Tongue (tissue), 3 donors: ENCODE measurements around the gene ZNF112. TPM values are rescaled to one million over a fixed set of nuclear protein-coding genes. Genes with fewer than 3 reads are reported as not detected.

Source experiments
- DNase-seq: peaks from one replicate; pipeline ENCODE4 v3.0.0-alpha.2; 2015
- small RNA-seq: library from RNA; depleted of rRNA; stranded (forward); fragments of <200 nt; gene quantifications from one replicate; pipeline ENCODE3, GENCODE V24; 2014; ENCODE audit warnings: low replicate concordance
- total RNA-seq: library from RNA; depleted of rRNA; stranded (reverse); fragments of >200 nt; gene quantifications from one replicate; pipeline ENCODE4 v1.2.3, GENCODE V29; 2014

Gene ZNF112
- total RNA-seq, 1 donor from 2014 or later: 12.0 TPM

GRCh38 chr19:44280916-44281315, 75.6 kb downstream of the ZNF112 start:
- no peak for DNase-seq

- DNase-seq: no peak
Observed at GRCh38 chr19:44278181-44278690, 78.2 kb downstream of the ZNF112 start.

- no peak for DNase-seq
Observed at GRCh38 chr19:44277331-44277730, 79.1 kb downstream of the ZNF112 start.

Small RNA genes within 50 kb of the gene (small RNA-seq; reads per million reads assigned to genes)
- gene NDUFA3P1: not detected

Other genes starting within 250 kb of the ZNF112 start
- 7.2 TPM for gene ZNF225, start 243.3 kb downstream of the ZNF112 start, total RNA-seq
- 10.7 TPM for gene ZNF234, start 215.1 kb downstream of the ZNF112 start, total RNA-seq
- gene ZNF226, start 191.6 kb downstream of the ZNF112 start, total RNA-seq: 13.3 TPM
- gene ZNF227, start 144.1 kb downstream of the ZNF112 start, total RNA-seq: 23.4 TPM
- 1.9 TPM for gene ZNF233, start 96.8 kb downstream of the ZNF112 start, total RNA-seq
- gene ZNF235, start 51.7 kb downstream of the ZNF112 start, total RNA-seq: 10.9 TPM
- gene ZNF285, start 44.9 kb upstream of the ZNF112 start, total RNA-seq: 6.6 TPM
- 12.3 TPM for gene ZNF229, start 91.8 kb upstream of the ZNF112 start, total RNA-seq
- gene ZNF180, start 143.8 kb upstream of the ZNF112 start, total RNA-seq: 16.3 TPM
- not detected for gene CEACAM20, start 173.0 kb upstream of the ZNF112 start, total RNA-seq